GM13977 (cell line): ENCODE results near the gene ASB7.

ENCODE experiments used
- DNase-seq: peaks from one replicate; pipeline ENCODE4 v3.0.0; 2012; ENCODE audit warnings: low spot score
- in situ Hi-C: fragments of 300-500 bp; cut with MboI; formaldehyde crosslinking; loops from one replicate; pipeline ENCODE4 v1.12.0; 2022; ENCODE audit warnings: low sequenced_read_pairs, low pct_unique_long_range_greater_than_20kb, mixed read lengths, inconsistent platforms; ENCODE audit not compliant: unreplicated experiment
- TF ChIP-seq, protein P1 (sequence below): IDR thresholded peaks from 2 replicates; pipeline ENCODE4 v1.5.1; 2012; ENCODE audit warnings: mild to moderate bottlenecking, control low read depth; ENCODE audit not compliant: insufficient read depth; ENCODE audit errors: extremely low read depth, missing control alignments

Gene ASB7

GRCh38 chr15:100602823-100603393 is 519 bp downstream of the ASB7 start:
- in situ Hi-C loops = loop anchor here (25.0 kb wide), 2 partner anchors 659 to 1341 kb away; partner anchors contain the start of genes CHSY1 and LRRC28
- TF ChIP-seq, protein P1, sequence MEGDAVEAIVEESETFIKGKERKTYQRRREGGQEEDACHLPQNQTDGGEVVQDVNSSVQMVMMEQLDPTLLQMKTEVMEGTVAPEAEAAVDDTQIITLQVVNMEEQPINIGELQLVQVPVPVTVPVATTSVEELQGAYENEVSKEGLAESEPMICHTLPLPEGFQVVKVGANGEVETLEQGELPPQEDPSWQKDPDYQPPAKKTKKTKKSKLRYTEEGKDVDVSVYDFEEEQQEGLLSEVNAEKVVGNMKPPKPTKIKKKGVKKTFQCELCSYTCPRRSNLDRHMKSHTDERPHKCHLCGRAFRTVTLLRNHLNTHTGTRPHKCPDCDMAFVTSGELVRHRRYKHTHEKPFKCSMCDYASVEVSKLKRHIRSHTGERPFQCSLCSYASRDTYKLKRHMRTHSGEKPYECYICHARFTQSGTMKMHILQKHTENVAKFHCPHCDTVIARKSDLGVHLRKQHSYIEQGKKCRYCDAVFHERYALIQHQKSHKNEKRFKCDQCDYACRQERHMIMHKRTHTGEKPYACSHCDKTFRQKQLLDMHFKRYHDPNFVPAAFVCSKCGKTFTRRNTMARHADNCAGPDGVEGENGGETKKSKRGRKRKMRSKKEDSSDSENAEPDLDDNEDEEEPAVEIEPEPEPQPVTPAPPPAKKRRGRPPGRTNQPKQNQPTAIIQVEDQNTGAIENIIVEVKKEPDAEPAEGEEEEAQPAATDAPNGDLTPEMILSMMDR = no peak
- DNase-seq = peak; percentile 44

DNA sequence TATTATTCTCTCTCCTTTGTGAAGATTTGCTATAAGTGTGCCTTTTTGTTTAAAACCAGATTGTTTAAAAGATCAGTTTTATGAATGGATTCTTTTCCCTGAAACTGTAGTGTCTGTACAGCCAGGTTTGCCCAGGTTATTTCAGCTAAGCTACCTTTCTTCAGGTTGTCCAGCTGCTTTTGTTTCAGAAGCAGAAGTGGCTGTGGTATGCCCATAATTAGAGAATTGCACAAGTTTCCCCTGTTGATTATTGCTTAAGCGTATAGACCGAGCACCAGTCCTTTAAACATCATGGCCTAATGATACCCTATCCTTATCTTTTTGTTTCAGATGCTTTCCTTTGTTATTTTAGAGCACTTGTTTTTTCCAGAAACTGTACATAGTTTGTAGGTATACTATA is 10.2 kb downstream of the ASB7 start:
- TF ChIP-seq, protein P1 = no peak
- in situ Hi-C loops = loop anchor here (25.0 kb wide), 2 partner anchors 650 to 1350 kb away; partner anchors contain the start of genes CHSY1 and LRRC28

DNA sequence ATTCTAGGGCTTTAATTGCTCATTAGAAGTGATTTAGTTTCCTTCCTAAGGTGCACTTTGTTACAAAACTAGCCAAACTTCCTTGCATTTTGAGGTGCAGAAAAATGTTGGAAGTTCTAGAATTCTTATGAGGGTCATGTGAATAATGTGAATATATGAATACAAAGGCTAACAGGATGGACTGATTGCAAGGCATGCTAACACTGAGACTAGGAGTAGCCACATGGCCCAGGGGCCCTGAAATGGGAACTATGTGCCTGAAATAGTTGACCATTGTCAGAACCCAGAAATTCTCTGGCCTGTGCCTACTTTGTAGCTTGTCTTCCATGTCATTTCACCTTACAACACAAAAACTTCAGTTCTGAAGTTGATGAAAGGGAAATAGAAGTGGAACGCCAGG is 10.8 kb downstream of the ASB7 start:
- in situ Hi-C loops = loop anchor here (25.0 kb wide), 2 partner anchors 649 to 1351 kb away; partner anchors contain the start of genes CHSY1 and LRRC28
- TF ChIP-seq, protein P1 = no peak
- DNase-seq = no peak

More for the DNA sequence above, 10.2 kb downstream of the ASB7 start:
- no peak for DNase-seq

DNA sequence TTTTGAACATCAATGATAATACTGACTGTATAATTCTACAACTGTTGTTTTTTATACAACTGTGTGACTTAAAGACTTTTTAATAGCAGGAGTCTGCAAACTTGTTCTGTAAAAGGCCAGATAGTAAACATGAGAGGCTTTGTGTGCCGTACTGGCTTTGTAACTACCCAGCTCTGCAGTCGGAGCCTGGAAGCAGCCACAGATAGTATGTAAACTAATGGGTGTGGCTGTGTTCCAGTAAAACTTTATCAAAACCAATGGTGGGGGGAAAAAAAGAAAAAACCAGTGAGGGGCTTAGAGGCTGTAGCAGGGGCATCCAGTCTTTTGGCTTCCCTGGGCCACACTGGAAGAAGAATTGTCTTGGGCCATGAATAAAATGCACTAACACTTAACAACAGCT is 11.9 kb downstream of the ASB7 start:
- no peak for DNase-seq
- in situ Hi-C loops = loop anchor here (25.0 kb wide), 2 partner anchors 648 to 1352 kb away; partner anchors contain the start of genes CHSY1 and LRRC28
- TF ChIP-seq, protein P1 = no peak

DNA sequence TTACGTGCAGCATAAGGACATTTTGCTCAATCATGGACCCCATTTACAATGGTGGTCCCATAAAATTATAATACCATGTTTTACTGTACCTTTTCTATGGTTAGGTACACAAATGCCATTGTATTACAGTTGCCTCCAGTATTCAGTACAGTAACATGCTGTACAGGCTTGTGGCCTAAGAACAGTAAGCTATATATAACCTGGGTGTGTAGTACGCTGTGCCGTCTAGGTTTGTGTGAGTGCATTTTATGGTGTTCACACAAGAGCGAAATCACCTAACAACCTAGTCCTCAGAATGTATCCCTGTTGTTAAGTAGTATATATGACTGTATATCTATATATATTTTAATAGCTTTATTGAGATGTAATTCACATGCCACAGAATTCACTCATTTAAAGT is 12.5 kb downstream of the ASB7 start:
- DNase-seq = no peak
- TF ChIP-seq, protein P1 = no peak
- in situ Hi-C loops = loop anchor here (25.0 kb wide), 2 partner anchors 647 to 1353 kb away; partner anchors contain the start of genes CHSY1 and LRRC28

DNA sequence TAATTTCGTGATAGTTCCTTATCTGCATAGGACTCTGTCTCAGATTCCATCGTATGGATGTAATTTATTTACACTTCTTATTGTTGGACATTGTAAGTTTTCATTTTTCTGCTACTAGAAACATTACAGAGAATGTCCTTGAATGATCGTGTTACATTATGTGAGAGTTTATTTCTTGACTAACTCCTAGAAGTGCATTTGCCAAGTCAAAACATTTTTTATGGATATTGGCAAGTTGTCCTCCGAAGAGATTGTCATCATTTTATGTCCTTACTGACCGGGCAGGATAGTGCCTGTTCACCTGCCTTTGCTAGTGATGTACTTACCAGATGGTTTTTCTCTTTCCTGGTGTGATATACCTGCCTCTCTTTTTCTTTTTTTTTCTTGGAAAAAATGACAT is 13.4 kb downstream of the ASB7 start:
- no peak for DNase-seq
- TF ChIP-seq, protein P1 = no peak
- in situ Hi-C loops = loop anchor here (25.0 kb wide), 2 partner anchors 646 to 1354 kb away; partner anchors contain the start of genes CHSY1 and LRRC28

GRCh38 chr15:100616700-100617099 is 14.3 kb downstream of the ASB7 start:
- no peak for DNase-seq
- in situ Hi-C loops = loop anchor here (25.0 kb wide), 2 partner anchors 646 to 1354 kb away; partner anchors contain the start of genes CHSY1 and LRRC28

More at GRCh38 chr15:100616700-100617099, 14.3 kb downstream of the ASB7 start:
- TF ChIP-seq, protein P1 = no peak
